K562 (cell line): ENCODE data around the gene PVALEF. TPM values are rescaled to one million over a fixed set of nuclear protein-coding genes. Genes with fewer than 3 reads are reported as not detected.

Source experiments
- ATAC-seq: fragments of 200-7000 bp; cut with Tn5 transposase; 3 replicates; pipeline ENCODE4 v1.9.1; 2020; ENCODE audit warnings: moderate library complexity
- BruUV-seq: library from RNA; stranded (reverse); fragments of 400-500 nt; replicated peaks from 2 replicates; lab custom pipeline; 2021; lab: Mats Ljungman, UMichigan
- CTCF ChIA-PET: fragments of 300-600 bp; formaldehyde crosslinking; extraction: SDS; loops from one replicate; lab custom pipeline; 2021; ENCODE audit warnings: low intra/inter-chr PET ratio; lab: Yijun Ruan, JAX
- POLR2A ChIA-PET: fragments of 300-600, 350-650 bp; sonication (Branson Sonifier 250); formaldehyde crosslinking; extraction: SDS; loops from one replicate; lab custom pipeline; 2021; ENCODE audit warnings: antibody characterized with exemption, inconsistent platforms; lab: Yijun Ruan, JAX
- DNase-seq, 4 experiments: peaks; one replicate each; pipeline versions ENCODE4 v3.0.0 to v3.0.0-alpha.2; 2011 to 2018; ENCODE audit warnings: low spot score in 3 of 4, mixed read lengths in 3 of 4; ENCODE audit errors: extremely low read depth in 1 of 4
- FAIRE-seq: peaks from 2 replicates; lab custom pipeline; 2011; peaks lifted over from hg19 to GRCh38; lab: Jason Lieb, UNC
- H2AFZ ChIP-seq: 2 replicates; pipeline ENCODE4 v1.6.0; 2011; ENCODE audit warnings: low read depth, low read length, control low read depth, inconsistent platforms
- H3K27ac ChIP-seq: fragments of 200-600 bp; 3 replicates; pipeline ENCODE4 v1.8.0; 2011; ENCODE audit warnings: low read depth, mild to moderate bottlenecking, control low read depth, inconsistent platforms, low read length, moderate library complexity, mixed read lengths; ENCODE audit errors: extremely low read depth
- H3K27me3 ChIP-seq, 2 experiments: fragments of 300-600 bp in 1 of 2; 2 replicates in 1 of 2; 3 replicates in 1 of 2; pipeline versions ENCODE4 v1.6.0 to v1.8.0; 2011; ENCODE audit warnings: inconsistent platforms in 2 of 2, low read length in 2 of 2, mild to moderate bottlenecking in 1 of 2, mixed read lengths in 1 of 2, moderate library complexity in 1 of 2; ENCODE audit not compliant: control insufficient read depth in 2 of 2, insufficient read depth in 2 of 2
- H3K36me3 ChIP-seq: fragments of 300-600 bp; 3 replicates; pipeline ENCODE4 v1.8.0; 2011; ENCODE audit warnings: mild to moderate bottlenecking, low read length, inconsistent platforms; ENCODE audit not compliant: control insufficient read depth, insufficient read depth
- H3K4me1 ChIP-seq, 2 experiments: fragments of 200-600 bp in 1 of 2; replicated peaks in 1 of 2; 2 replicates in 1 of 2; 3 replicates in 1 of 2; pipeline versions ENCODE4 v1.5.1 to v1.8.0; 2011; ENCODE audit warnings: inconsistent platforms in 2 of 2, low read length in 2 of 2, mild to moderate bottlenecking in 1 of 2, mixed read lengths in 1 of 2, moderate library complexity in 1 of 2; ENCODE audit not compliant: control insufficient read depth in 2 of 2, insufficient read depth in 2 of 2
- H3K4me2 ChIP-seq: 2 replicates; pipeline ENCODE4 v1.6.1; 2011; ENCODE audit warnings: low read length, control low read depth, inconsistent platforms, mixed read lengths; ENCODE audit not compliant: insufficient read depth
- H3K4me3 ChIP-seq: fragments of 200-600 bp; sonication (generic), shearing (Covaris generic); 2 replicates; pipeline ENCODE4 v1.5.1; 2016; ENCODE audit warnings: control low read depth, inconsistent platforms
- H3K79me2 ChIP-seq: fragments of 200-600 bp; 3 replicates; pipeline ENCODE4 v1.8.0; 2011; ENCODE audit warnings: low read length, inconsistent platforms; ENCODE audit not compliant: control insufficient read depth, insufficient read depth
- H3K9ac ChIP-seq, 2 experiments: 2 replicates each; pipeline versions ENCODE4 v1.6.0 to v1.6.1; 2011; ENCODE audit warnings: low read depth in 2 of 2, low read length in 2 of 2, control low read depth in 1 of 2, inconsistent platforms in 1 of 2, mild to moderate bottlenecking in 1 of 2, mixed read lengths in 1 of 2; ENCODE audit not compliant: insufficient read depth in 1 of 2
- H3K9me1 ChIP-seq: one replicate; pipeline ENCODE4 v1.6.0; 2011; ENCODE audit warnings: inconsistent platforms, mild to moderate bottlenecking, low read length, moderate library complexity; ENCODE audit not compliant: control insufficient read depth, insufficient read depth
- H3K9me3 ChIP-seq: replicated peaks from 2 replicates; pipeline ENCODE4 v1.5.1; 2011; ENCODE audit warnings: low read depth, low read length, inconsistent platforms; ENCODE audit not compliant: control insufficient read depth, insufficient read depth
- H4K20me1 ChIP-seq: replicated peaks from 2 replicates; pipeline ENCODE4 v1.6.1; 2011; ENCODE audit warnings: low read length, inconsistent platforms, mixed read lengths; ENCODE audit not compliant: control insufficient read depth, insufficient read depth
- ATF7 ChIP-seq: fragments of 450-650 bp; IDR thresholded peaks from 2 replicates; pipeline ENCODE4 v1.7.1; 2014; ENCODE audit warnings: mild to moderate bottlenecking, moderate library complexity
- KAT7 ChIP-seq: sonication (generic); formaldehyde crosslinking; IDR thresholded peaks from 2 replicates; pipeline ENCODE4 v1.8.0; 2022; ENCODE audit warnings: missing genetic modification reagents, mild to moderate bottlenecking, borderline replicate concordance
- MAX ChIP-seq: sonication (generic); formaldehyde crosslinking; IDR thresholded peaks from 2 replicates; pipeline ENCODE4 v1.9.0; 2022; ENCODE audit warnings: mild to moderate bottlenecking, missing genetic modification reagents
- NCOR1 ChIP-seq: fragments of 450-650 bp; IDR thresholded peaks from 2 replicates; pipeline ENCODE4 v1.6.1; 2016; ENCODE audit warnings: mild to moderate bottlenecking, moderate library complexity
- POLR2AphosphoS5 ChIP-seq: IDR thresholded peaks from 2 replicates; pipeline ENCODE4 v1.6.1; 2011; ENCODE audit warnings: mild to moderate bottlenecking, low read depth, low read length, moderate library complexity; ENCODE audit not compliant: control insufficient read depth, insufficient read depth
- RBFOX2 ChIP-seq: fragments of 200-400 bp; formaldehyde crosslinking; IDR thresholded peaks from 2 replicates; pipeline ENCODE4 v1.6.1; 2017; ENCODE audit warnings: low read depth, mild to moderate bottlenecking, low read length, moderate library complexity
- RFX1 ChIP-seq: fragments of 450-650 bp; IDR thresholded peaks from 2 replicates; pipeline ENCODE4 v1.6.1; 2016; ENCODE audit warnings: mild to moderate bottlenecking, moderate library complexity
- SPI1 ChIP-seq: IDR thresholded peaks from 2 replicates; pipeline ENCODE4 v1.6.1; 2011; ENCODE audit warnings: low read depth, low read length, control low read depth, borderline replicate concordance
- TAF1 ChIP-seq: IDR thresholded peaks from 2 replicates; pipeline ENCODE4 v1.6.1; 2011; ENCODE audit warnings: mild to moderate bottlenecking, low read length, moderate library complexity; ENCODE audit not compliant: insufficient read depth, control insufficient read depth, severe bottlenecking; ENCODE audit errors: extremely low read depth
- ZBTB5 ChIP-seq: fragments of 450-650 bp; IDR thresholded peaks from 2 replicates; pipeline ENCODE4 v1.6.1; 2017; ENCODE audit warnings: antibody characterized with exemption
- ZNF431 ChIP-seq: sonication (generic); formaldehyde crosslinking; IDR thresholded peaks from 2 replicates; pipeline ENCODE4 v1.8.0; 2022; ENCODE audit warnings: mild to moderate bottlenecking, missing genetic modification reagents
- ZNF518B ChIP-seq: fragments of 250-450 bp; sonication (Bioruptor Pico); IDR thresholded peaks from 2 replicates; pipeline ENCODE4 v1.5.0; 2021; ENCODE audit warnings: mild to moderate bottlenecking, moderate library complexity
- ZNF561 ChIP-seq: fragments of 450-650 bp; formaldehyde crosslinking; conservative IDR thresholded peaks from 2 replicates; pipeline ENCODE4 v1.4.0; 2020; ENCODE audit warnings: mild to moderate bottlenecking, moderate library complexity
- ZNF75A ChIP-seq: fragments of 450-650 bp; formaldehyde crosslinking; IDR thresholded peaks from 2 replicates; pipeline ENCODE4 v1.4.0; 2020; ENCODE audit warnings: mild to moderate bottlenecking
- WGBS: fragments of 100-300 bp; shearing (Covaris generic); methylation state at CpG from one replicate; pipeline ENCODE4 v1.1.6; 2016; ENCODE audit warnings: low coverage, mixed read lengths; ENCODE audit not compliant: insufficient coverage; ENCODE audit errors: missing lambda C conversion rate; 5-methylcytosine and 5-hydroxymethylcytosine counted together
- in situ Hi-C: fragments of 300-500 bp; cut with MboI; formaldehyde crosslinking; loops from 4 replicates; pipeline ENCODE4 v1.15.0; 2018; ENCODE audit warnings: inconsistent platforms, mixed read lengths
- intact Hi-C: fragments of 100-400 bp; cut with micrococcal nuclease; formaldehyde crosslinking; loops from 2 replicates; pipeline ENCODE4 v1.14.2; 2022
- polyA plus RNA-seq, 8 experiments: library from polyadenylated mRNA; depleted of rRNA in 4 of 8; stranded (reverse) in 5 of 8; unstranded in 3 of 8; fragments of >200 nt; fragmentation: Nextera tagmentation in 2 of 8; fragmentation: Illumina TruSeq in 1 of 8; extraction: Ambion mirVana in 2 of 8; extraction: Trizol in 1 of 8; gene quantifications; 2 replicates each; pipeline versions ENCODE4 v1.2.1 to v1.2.3, GENCODE V29; 2011 to 2014; ENCODE audit warnings: inconsistent platforms in 1 of 8, missing spikeins in 1 of 8
- total RNA-seq, 7 experiments: library from RNA; depleted of rRNA in 6 of 7; stranded (reverse); fragments of >200 nt in 6 of 7; fragmentation: Illumina TruSeq in 2 of 7; extraction: Trizol in 2 of 7; gene quantifications; 2 replicates each; pipeline versions ENCODE4 v1.2.1 to v1.2.3, GENCODE V29; 2011 to 2021; ENCODE audit warnings: low replicate concordance in 1 of 7

PVALEF gene
- total and polyA plus RNA-seq, 9 of the 15 experiments (the other 6 are each of a cell fraction or from before 2014, with no cell fraction given) = not detected

DNA sequence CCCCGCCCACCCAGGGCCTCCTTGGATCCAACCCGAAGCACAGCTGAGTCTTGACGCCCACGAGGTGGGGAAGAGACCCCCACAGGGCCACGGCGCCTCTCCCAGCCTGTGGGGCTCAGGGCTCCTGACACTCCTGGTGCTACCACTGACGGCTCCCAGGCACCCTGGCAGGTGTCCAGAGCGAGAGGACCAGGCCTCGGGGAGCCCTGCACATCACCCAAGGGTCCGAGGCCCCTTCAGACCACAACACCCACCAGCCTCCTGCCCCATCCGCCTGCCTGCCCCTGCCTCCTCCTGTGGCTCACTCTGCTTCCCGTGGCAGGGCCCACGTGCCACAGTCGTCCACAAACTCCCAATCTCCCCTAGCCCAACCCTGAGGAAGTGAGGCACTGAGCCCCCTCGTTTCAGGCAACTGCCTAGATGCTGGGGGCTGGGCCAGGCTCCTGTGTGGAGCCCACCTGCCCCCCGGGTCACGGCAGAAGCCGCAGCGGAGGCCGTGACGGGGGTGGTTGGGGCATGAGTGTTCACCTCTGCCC is 29.0 kb downstream of the PVALEF start (continued):
- no peak for TF ChIP-seq NCOR1
- peak; percentile 0; the same call in 1 of the 2 replicates for TF ChIP-seq MAX (CRISPR knock-in tag)
- peak; percentile 6; the same call in 1 of the 2 replicates for TF ChIP-seq RBFOX2

- H3K27me3 ChIP-seq = no peaks in the 10 kb centered on the region
- no peaks in the 10 kb centered on the region for H3K9me1 ChIP-seq
- ATAC-seq (no peak), FAIRE-seq (no peak), DNase-seq (no peak)
- whole genome bisulfite sequencing = 84% methylated on average over 27 of the region's 37 CpGs
- intact Hi-C loops (no loop called here), in situ Hi-C loops (no loop called here)
- ChIA-PET CTCF (no interaction called here), POLR2A (interaction anchor here (1.3 kb wide), 1 partner anchor 8 kb away, joined by 5 read pairs; no protein-coding TSS in a partner anchor)
- peaks cover 4% of the 10 kb centered on the region; the same call in 1 of the 3 replicates for H3K36me3 ChIP-seq
- no peaks in the 10 kb centered on the region for H3K9me3 ChIP-seq
- no peak overlapping the region for H3K4me3 ChIP-seq
- no peaks in the 10 kb centered on the region for H3K79me2 ChIP-seq
- peaks cover 10 to 63% of the 10 kb centered on the region in 2 experiments for H3K4me1 ChIP-seq
- no peak overlapping the region; a peak in 1 of 4 replicates for H3K9ac ChIP-seq
- no peak overlapping the region for H3K4me2 ChIP-seq
- H2AFZ ChIP-seq = no peak overlapping the region
- no peaks in the 10 kb centered on the region for H4K20me1 ChIP-seq
- H3K27ac ChIP-seq = no peak overlapping the region
- BruUV-seq = no TSS peak
- TF ChIP-seq ZNF75A (CRISPR knock-in tag) (no peak), ZNF561 (CRISPR knock-in tag) (no peak), KAT7 (CRISPR knock-in tag) (no peak), ATF7 (no peak), SPI1 (no peak), TAF1 (no peak), ZBTB5 (no peak), POLR2AphosphoS5 (no peak), RFX1 (no peak), ZNF518B (no peak), ZNF431 (CRISPR knock-in tag) (no peak)
Measured at GRCh38 chr17:81194941-81195901, 29.9 kb downstream of the PVALEF start.
